NCI-H2227 (cell line): ENCODE measurements around the gene GRHL3.
"Not testable (repeated sequence)": the region's sequence is repeated elsewhere in the genome, so short reads cannot be mapped to it uniquely, and the experiment has no call there.

ENCODE experiments used
- DNase-seq: peaks from one replicate; lab custom pipeline; 2025; ENCODE audit not compliant: unreplicated experiment; lab: John Stamatoyannopoulos, UW

GRHL3 gene

GRCh38 chr1:24319312-24319863 lies at the start of gene GRHL3:
Gene GRHL3 (plus strand): TSS chr1:24319357. CDS start chr1:24319552, 195 bp downstream.
- peak; percentile 29 for DNase-seq

- not testable (repeated sequence) for DNase-seq
These were observed 44.7 kb upstream of the GRHL3 start for GRCh38 chr1:24274203-24275103.

- no peak for DNase-seq
These were observed 44.1 kb upstream of the GRHL3 start for GRCh38 chr1:24275104-24275410.

GRCh38 chr1:24275510-24275909 lies 43.6 kb upstream of the GRHL3 start:
- no peak for DNase-seq

GRCh38 chr1:24276791-24277190 lies 42.4 kb upstream of the GRHL3 start:
- DNase-seq, result no peak

GRCh38 chr1:24277420-24278169 lies 41.6 kb upstream of the GRHL3 start:
- DNase-seq, result no peak

GRCh38 chr1:24278726-24279125 lies 40.4 kb upstream of the GRHL3 start:
- DNase-seq, result no peak

GRCh38 chr1:24279590-24280232 lies 39.4 kb upstream of the GRHL3 start:
- DNase-seq, result no peak

GRCh38 chr1:24281591-24281990 lies 37.6 kb upstream of the GRHL3 start:
- no peak for DNase-seq

- DNase-seq, result no peak
These were observed 36.7 kb upstream of the GRHL3 start for GRCh38 chr1:24282491-24282890.

- DNase-seq, result no peak
These were observed 35.6 kb upstream of the GRHL3 start for GRCh38 chr1:24283326-24284155.

GRCh38 chr1:24284156-24284471 lies 35.0 kb upstream of the GRHL3 start:
- DNase-seq, result no peak

GRCh38 chr1:24285231-24285630 lies 33.9 kb upstream of the GRHL3 start:
- no peak for DNase-seq

GRCh38 chr1:24286246-24287010 lies 32.7 kb upstream of the GRHL3 start:
- no peak for DNase-seq

GRCh38 chr1:24287779-24288178 lies 31.4 kb upstream of the GRHL3 start:
- not testable (repeated sequence) for DNase-seq

GRCh38 chr1:24288479-24288878 lies 30.7 kb upstream of the GRHL3 start:
- DNase-seq, result no peak

- DNase-seq, result no peak
These were observed 29.1 kb upstream of the GRHL3 start for GRCh38 chr1:24289937-24290595.

GRCh38 chr1:24290933-24291487 lies 28.1 kb upstream of the GRHL3 start:
- DNase-seq, result no peak

- no peak for DNase-seq
These were observed 27.1 kb upstream of the GRHL3 start for GRCh38 chr1:24292103-24292502.
